TTC549 (cell line): ENCODE data around the gene MAP2K3.

Source experiments
- FAIRE-seq: peaks from 2 replicates; lab custom pipeline; 2012; peaks lifted over from hg19 to GRCh38; lab: Jason Lieb, UNC

MAP2K3 gene

DNA sequence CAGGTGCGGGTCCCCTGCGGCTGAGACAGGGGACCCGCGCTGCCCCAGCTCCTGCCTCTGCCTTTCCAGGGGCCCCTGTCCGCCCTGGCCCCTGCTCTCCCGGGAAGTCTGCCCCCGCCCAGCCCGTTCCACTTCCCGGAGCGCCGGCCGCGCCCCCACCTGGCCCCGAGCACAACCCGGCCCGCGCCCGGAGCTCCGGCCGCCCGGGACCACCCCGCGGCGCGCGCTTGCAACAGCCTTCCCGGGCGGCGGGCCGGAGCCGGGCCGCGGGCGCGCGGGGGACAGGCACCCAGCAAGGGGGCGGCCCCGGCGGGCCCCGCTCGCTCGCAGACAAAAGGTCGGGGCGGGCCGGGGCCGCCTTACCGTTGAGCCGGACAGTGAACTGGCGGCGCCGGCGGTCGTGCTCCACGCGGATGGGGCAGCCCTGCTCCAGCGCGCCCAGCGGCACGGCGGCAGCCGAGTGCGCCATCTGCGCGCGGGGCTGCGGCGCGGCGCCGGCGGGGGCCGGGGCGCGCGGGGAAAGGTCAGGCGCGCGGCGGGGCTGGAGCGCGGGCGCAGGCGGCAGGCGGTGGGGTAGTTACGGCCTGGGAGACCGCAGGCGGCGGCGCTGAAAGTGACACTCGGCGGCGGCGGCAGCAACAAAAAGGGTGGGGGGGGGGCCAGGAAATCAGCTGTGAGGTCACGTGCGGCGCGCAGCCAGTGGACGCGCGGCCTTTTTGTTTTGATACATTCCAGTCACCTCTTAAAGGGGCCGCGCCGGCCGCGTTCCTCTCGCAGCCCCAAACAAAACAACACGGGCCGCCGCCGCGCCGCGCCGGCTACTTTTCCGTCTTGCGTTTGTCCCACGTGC lies 31.5 kb upstream of the MAP2K3 start, which contains the start of gene NATD1:
Gene NATD1 (minus strand): TSS at position 615 of the 850 bp plus-strand sequence. CDS start 146 bp downstream, at position 469.
- FAIRE-seq: no peak

- FAIRE-seq: no peak
Observed at GRCh38 chr17:21253646-21254441, 30.7 kb upstream of the MAP2K3 start.

DNA sequence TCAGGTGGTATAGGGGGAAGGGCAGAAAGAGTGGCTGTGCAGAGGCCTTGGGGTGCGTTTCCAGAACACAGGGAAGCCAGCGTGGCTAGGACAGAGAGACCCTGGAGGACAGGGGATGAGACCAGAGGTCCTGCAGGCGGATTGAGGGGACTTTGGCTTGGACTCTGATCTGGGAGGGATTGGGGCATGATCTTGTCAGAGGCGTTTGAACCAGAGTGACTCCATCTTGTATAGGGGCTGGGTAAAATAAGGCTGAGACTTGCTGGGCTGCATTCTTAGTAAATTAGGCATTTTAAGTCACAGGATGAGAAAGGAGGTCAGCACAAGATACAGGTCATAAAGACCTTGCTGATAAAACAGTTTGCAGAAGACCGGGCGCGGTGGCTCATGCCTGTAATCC lies 25.9 kb upstream of the MAP2K3 start:
- no peak for FAIRE-seq

DNA sequence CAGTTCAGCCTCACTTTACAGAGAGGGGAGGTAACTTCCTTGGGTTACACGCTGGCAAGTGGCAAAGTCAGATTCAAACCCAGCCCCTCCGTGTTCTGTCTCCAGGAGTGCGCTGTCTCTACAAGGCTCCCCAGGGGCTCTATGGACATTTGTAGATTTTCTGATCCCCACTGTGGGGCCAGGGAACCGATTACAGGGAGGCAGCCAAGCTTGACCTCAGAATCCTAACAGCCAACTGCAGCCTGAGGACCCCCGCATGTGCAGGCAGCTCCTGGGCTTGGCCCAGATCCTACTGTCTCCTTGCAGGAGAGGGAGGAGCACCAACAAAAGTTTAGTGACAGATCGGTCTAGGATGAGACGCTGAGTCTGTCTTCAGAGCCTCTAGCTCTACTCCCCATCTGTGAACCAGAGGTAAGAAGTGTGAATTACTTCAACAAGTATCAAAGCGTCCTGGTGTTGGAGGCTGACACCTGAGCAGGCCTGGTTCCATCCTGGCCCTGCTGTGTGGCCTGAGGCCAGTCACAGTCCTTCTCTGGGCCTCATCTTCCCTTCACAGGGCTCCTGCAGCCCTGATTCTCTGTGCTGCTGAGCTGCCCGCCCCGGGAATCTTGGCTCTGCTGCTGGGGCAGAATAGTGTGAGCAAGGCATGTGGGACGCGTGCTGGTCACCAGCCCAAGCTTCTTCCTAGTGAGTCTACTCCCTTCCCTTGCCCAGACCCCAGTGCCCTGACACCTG lies 22.1 kb upstream of the MAP2K3 start:
- FAIRE-seq: no peak

- no peak for FAIRE-seq
Observed at GRCh38 chr17:21263376-21263775, 21.1 kb upstream of the MAP2K3 start.

DNA sequence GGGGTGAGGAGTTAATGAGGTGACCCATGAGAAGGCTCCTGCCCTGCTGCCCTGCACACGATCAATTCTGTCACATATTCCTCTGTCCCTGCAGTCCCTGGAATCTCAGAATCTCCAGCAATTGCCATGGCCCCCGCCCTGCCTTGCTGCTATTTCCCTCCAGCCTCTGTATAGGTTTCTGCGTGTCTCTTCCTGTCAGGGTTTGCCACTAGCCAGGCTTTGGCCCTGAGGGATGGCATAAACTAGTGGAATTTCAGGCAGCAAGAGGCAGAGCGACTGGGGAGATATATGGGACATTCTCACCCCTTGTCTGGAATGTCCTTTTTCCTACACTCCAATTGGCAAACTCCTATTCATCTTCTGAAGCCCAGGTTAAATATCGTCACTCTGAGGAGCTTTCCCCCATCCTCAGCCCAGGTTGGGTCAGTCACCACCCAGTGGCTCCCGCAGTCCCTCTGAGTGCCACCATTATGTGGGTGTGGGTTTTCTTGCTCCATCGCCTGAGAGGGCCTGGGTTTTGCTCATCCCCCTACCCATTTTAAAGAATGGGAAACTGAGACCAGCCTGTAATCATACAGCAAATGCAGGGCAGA lies 15.8 kb upstream of the MAP2K3 start:
- no peak for FAIRE-seq

DNA sequence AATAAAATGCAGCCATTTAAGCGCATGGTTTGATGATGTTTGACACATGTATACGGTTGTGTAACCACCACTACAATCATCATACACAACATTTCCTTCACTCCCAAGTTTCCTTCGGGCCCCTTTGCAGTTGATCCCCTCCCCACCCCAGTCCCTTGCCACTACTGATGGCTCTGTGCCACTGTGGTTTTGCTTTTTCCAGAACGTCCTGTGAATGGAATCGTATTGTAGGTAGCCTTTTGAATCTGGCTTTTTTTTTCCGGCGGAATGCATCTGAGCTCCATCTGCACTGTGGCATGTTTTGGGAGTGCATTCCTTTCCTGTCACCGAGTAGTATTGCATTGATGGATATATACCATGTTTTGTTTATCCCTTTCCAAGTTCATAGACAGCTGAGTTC lies 15.1 kb upstream of the MAP2K3 start:
- FAIRE-seq: no peak

DNA sequence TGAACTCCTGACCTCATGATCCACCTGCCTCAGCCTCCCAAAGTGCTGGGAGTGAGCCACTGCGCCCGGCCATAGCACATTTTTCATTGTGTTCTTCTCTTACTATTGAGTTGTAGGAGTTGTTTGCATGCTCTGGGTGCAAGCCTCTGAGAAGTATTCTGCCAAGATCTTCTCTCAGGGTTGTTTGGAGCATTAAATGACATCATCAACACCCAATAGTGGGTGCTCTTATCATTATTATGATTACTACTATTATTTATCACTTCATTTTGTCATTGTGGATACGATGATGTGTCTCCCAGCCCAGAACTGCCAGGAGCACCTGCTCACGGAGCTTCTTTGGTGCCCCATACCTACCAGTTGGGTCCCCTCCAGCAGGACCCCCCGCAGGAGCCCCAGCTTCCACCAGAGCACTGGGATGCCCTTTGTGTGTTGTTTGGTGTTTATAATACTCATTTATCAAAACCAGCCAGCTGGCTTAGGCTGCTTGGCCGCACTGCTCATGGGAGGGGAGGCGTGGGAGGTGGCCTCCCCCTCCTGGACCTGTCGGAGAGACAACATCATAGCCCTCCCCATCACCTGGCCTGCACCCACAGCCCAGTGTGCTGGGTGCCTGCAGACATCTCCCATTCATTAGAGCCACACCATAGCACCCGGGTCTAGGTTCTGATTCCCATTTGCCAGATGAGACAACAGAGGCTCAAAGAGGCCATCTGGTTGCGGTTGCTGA lies 12.9 kb upstream of the MAP2K3 start:
- FAIRE-seq: no peak

GRCh38 chr17:21272250-21272649 lies 12.3 kb upstream of the MAP2K3 start:
- FAIRE-seq: no peak

- no peak for FAIRE-seq
Observed at GRCh38 chr17:21272881-21273792, 11.4 kb upstream of the MAP2K3 start.

GRCh38 chr17:21275047-21275578 lies 9.4 kb upstream of the MAP2K3 start:
- no peak for FAIRE-seq

DNA sequence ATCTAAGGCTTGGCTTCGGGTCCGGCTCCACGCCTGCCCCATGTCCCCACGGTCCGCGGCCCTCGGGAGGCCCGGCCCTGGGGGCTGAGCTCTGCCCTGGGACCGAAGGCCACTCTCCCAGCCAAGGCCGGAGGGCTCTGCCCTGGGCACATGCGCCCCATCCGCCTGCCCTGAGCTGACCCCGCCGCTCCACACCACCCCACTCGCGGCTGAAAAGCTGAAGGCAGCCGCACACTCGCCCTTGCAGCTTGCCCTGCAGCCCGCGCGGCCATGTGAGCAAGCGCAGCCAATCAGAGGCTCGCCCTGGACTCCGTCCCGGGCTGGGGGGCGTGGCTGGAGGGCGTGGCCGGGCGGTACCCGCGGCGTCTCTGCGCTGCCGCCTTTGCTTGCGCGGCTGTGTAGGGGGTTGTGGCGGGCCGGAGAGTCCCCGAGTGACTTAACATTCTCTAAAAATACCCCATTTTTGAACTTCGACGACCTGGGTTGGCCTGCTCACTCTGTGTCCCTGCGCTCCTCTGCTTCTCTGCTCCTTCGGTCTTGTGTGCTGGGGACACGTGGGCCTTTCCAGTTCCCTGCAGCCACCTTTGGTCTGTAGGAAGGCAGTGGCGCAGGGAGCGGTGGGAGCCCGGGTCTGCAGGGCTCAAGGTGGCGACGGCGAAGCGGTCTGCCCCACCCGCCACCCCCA lies 8.8 kb upstream of the MAP2K3 start:
- FAIRE-seq: no peak

GRCh38 chr17:21276264-21276588 lies 8.3 kb upstream of the MAP2K3 start:
- no peak for FAIRE-seq

- FAIRE-seq: no peak
Observed at GRCh38 chr17:21277332-21277731, 7.2 kb upstream of the MAP2K3 start.

GRCh38 chr17:21278450-21279197 lies 5.9 kb upstream of the MAP2K3 start:
- FAIRE-seq: no peak

DNA sequence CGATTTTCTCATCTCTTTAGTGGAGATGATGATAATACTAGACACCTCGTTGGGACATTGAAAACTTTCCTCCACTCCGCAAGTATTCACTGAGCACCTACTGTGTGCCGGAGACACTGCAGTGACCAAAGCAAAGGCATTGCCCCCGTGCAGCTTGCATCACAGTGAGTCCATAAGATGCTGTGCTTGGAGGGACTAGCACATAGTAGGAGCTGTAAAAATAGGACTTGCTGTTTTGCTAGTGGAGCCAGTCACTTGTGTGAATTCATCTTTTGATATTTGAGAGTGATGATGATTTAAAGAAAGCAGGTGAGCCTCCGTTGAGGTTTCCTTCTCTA lies 5.3 kb upstream of the MAP2K3 start:
- FAIRE-seq: no peak

GRCh38 chr17:21279582-21279981 lies 4.9 kb upstream of the MAP2K3 start:
- no peak for FAIRE-seq

DNA sequence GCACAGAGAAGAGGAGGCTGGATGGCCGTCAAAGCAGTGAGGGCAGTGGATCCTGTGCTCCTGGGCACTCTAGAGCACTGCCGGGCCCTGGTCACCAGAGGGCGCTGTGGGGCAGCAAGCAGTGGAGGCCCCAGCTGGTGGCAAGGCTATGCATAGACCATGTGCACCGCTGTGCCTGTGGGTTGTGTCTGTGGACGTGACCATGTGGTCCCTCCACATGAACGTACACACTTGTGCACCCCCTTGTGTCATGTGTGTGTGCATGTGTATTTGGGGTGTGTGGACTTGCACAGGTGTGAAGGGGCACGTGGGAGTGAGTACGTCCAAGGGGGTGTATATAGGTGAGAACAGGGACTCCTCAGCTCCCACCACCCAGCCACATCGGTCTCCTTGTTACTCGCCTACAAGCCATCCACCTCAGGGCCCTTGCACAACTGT lies 4.4 kb upstream of the MAP2K3 start:
- FAIRE-seq: no peak

GRCh38 chr17:21282231-21282630 lies 2.3 kb upstream of the MAP2K3 start:
- no peak for FAIRE-seq
